ENCODE measurements around the gene UBL4B.

Gene UBL4B

DNA sequence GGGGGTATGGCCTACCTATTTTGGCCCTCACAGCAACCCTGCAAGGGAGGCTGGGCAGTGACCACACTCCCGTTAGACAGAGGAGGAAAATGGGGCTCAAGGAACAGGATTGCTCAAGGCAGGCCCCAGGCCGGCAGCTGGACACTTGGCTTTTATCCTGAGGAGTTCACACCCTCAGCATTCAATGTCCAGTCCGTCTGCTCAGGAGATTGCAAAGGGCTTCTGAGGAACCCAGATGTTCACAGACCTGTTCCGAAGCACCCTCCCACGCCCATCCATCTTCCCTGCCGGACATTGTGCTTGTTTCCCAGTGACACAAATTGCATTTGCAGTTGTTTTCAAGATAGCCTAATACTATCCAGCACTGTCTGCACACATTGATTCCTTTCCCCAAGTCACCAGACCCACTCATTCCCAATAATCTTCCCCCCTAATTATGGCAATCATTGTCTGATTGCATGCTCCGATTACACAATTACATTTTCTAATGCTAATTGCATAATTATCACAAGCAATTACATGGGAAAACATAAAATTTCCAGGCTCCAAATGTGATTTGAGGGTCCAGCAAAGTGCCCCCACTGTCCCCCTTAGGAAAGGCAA lies 4.3 kb upstream of the UBL4B start:
- in situ Hi-C loops (cut with MboI; ENCODE audit: low pct_unique_long_range_greater_than_20kb, low sequenced_read_pairs), result no loop called here
- no peak for DNase-seq

DNA sequence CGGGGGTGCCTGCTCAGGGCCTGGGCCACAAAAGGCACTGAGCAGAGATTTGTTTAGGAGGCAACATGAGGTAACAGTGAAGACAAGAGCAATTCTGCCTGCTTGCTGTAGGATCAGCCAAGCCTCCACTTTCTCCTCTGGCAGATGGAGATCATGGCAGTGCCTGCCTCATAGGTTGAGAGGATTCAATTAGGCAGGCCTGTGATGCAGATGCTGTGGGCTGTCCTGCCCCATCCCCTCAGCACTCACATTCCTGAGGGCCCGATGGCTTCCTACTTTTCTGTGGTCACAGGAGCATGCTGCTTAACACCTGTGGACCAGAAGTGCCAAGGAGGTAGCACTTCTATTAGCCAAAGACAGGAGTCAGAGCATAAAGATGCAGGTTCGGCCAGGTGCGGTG lies 1.2 kb upstream of the UBL4B start:
- in situ Hi-C loops (cut with MboI; ENCODE audit: low pct_unique_long_range_greater_than_20kb, low sequenced_read_pairs), result no loop called here
- no peak for DNase-seq

DNA sequence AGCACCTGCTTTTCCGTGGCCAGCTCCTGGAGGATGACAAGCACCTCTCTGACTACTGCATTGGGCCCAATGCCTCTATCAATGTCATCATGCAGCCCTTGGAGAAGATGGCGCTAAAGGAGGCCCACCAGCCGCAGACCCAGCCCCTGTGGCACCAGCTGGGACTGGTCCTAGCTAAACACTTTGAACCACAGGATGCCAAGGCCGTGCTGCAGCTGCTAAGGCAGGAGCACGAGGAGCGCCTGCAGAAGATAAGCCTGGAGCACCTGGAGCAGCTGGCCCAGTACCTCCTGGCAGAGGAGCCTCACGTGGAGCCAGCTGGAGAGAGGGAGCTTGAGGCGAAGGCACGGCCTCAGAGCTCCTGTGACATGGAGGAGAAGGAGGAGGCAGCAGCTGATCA lies 413 bp downstream of the UBL4B start:
- DNase-seq, result no peak
- in situ Hi-C loops (cut with MboI; ENCODE audit: low pct_unique_long_range_greater_than_20kb, low sequenced_read_pairs), result no loop called here

DNA sequence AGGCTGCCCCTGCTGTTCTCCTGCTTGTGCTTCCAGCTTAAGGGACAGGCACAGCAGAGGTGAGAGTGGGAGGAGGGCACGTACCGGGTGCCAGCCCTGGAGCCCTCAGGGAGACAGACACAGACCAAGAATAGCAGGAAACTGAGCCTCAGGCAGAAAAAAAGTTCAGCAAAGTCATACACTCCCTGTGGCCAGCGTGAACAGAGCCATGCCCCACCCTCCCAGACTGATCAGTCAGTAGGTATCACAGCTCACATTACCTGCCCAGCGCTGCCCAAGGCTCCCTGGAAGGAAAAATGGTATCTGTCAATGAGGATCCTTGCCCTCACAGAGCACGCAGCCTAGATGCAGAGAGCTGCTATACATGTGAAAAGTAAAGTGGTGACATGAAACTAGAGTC lies 1.3 kb downstream of the UBL4B start:
- in situ Hi-C loops (cut with MboI; ENCODE audit: low pct_unique_long_range_greater_than_20kb, low sequenced_read_pairs), result no loop called here
- no peak for DNase-seq

DNA sequence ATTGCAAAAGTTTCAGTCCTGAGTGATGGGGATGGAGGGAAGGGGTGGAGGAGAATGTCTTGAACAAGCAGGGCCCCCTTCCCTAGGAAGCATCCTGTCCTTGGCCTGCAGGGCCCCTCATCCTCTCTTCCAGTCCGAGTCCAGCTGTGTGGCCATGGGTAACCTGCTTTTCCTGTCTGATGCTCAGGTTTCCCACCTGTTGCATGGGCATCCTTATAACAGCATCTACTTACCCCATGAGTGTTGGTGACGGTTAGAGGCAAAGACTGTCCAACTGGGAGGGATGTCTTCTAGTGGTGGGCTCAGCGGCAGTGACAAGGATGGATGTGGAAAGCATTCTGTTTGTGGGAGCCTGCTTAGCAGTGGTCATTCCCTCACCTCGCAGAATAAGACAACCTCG lies 1.9 kb downstream of the UBL4B start:
- in situ Hi-C loops (cut with MboI; ENCODE audit: low pct_unique_long_range_greater_than_20kb, low sequenced_read_pairs), result no loop called here
- DNase-seq, result no peak

DNA sequence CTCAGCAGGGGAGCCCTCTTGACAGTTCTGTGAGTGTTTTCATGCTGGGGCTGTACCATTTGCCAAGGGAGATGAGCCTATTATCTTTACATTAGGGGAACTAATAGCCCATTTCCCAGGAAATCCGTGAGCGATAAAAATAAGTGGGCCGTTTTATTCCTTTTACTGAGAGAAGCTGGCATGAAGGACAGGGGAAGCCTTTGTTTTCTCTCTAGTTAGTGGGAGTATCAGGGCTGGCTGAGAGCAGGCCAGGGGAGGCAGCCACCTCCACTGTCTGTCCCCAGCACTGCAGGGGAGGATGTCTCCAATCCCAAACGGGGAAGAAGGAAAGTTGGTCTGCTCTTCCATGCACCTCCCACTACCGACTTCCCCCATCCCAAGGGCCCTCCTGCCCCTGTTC lies 2.5 kb downstream of the UBL4B start:
- no peak for DNase-seq
- in situ Hi-C loops (cut with MboI; ENCODE audit: low pct_unique_long_range_greater_than_20kb, low sequenced_read_pairs), result no loop called here

DNA sequence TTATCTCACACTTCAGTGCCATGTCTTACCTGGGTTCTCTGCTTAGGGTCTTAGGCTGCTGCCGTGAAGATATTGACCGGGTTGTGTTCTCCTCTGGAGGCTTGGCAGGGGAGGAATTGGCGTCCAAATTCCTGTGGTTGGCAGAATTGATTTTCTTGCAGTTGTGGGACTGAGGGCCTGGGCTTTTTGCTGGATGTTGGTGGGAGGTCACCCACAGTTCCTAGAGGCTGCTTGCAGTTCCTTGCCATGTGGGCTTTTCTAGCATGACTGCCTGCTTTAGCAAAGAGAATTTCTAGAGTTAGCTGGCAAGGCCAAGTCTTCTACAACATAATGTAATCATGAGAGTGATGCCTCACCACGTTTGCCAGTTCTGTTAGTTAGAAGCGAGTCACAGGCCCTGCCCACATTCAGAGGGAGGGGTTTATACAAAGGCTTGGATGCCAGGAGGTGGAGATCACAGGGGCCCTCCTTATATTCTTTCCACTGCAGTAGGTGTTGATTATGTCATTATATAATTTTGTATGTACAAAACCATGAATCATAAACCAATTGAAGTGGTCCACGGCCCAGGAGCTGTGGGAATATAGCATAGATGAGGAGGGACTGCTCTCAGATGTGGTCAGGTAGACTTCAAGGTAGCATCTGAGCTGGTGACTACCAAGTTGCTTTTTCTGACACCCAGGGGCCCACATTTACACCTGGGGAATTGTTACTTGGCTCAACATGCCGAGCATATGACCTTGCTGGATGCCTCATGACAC lies 6.6 kb downstream of the UBL4B start:
- DNase-seq, result no peak
- in situ Hi-C loops (cut with MboI; ENCODE audit: low pct_unique_long_range_greater_than_20kb, low sequenced_read_pairs), result no loop called here

DNA sequence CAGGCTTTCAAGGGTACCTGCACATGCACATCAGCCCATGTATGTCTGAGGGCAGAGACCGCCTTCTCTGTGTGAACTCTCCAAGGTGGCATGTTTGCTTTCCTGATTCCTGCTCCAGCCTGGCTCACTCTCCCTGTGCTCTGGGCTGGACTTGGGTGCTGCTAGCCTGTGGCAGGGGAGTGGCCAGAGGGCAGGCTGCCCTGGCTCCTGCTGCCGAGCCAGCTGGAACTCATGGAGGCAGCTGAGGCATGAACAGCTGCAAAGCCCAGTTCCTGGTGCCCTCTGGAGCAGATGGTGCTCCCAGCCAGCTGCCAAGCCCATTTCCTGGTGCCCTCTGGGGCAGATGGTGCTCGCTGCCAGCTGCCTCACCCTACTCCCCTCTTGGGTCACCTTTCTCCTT lies 7.6 kb downstream of the UBL4B start:
- no peak for DNase-seq
- in situ Hi-C loops (cut with MboI; ENCODE audit: low pct_unique_long_range_greater_than_20kb, low sequenced_read_pairs), result no loop called here

DNA sequence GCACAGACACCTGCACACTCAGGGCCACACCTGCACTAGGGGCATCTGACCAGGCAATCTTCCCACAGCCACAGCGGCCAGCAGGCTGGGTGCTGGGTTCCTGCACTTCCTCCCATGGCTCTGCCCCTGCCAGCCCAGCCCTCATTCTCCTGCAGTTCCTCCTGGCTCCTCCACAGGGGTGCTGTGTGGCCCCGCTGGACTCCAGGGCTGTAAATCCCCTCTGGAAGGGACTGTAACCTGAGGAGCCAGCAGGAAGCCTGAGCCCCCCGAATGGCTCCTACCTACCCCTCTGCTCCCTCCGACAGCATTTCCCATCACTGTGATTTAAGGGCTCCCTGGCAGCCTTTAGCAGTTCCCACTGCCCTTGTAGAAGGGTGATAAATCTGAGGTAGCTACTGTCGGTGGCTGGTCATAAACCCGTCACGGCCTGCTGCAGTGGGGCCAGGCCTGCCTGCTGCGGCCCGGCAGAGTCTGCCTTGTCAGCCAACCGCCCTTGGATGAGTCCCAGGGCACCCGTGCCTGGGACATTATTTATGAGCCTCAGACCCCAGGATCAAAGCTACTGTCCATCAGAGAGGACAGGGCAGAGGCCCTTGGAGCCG lies 8.8 kb downstream of the UBL4B start:
- DNase-seq, result no peak
- in situ Hi-C loops (cut with MboI; ENCODE audit: low pct_unique_long_range_greater_than_20kb, low sequenced_read_pairs), result no loop called here

DNA sequence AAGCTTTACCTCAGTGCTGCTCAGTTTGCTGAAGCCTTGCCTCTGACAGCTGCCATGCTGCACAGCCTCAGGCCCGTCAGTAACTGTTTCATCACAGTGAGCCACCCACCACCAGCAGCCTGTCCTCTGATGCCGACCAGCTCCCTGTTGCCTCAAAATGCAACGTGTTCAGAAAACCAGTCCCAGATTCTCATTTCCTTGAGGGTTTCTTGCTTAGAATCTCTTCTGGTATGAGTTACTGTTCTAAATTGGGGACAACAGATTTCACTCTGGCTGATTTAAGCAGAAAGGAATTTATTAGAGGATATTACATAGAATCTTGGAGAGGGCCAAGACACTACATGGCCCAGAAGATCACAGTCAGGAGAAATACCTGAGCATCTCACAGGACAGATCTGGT lies 11.0 kb downstream of the UBL4B start:
- no peak for DNase-seq
- in situ Hi-C loops (cut with MboI; ENCODE audit: low pct_unique_long_range_greater_than_20kb, low sequenced_read_pairs), result no loop called here

DNA sequence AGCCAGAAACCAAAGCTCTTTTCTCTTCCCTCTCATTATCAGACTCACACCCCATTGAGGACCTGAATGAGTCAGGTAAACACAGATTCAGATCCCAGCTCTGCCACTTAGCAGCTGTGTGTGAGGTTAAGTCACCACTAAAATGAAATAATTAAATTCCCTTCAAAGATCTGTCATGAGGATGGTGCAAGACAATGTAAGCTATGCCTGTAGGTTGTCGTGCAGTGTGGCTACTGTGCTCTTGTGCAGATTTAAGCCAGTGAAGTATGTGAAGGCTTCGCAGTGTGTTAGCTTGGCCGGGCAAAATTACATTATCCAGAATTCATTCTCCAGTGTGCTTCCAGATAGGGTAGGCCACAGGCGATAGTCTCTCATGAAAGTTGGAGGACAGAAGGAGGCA lies 13.6 kb downstream of the UBL4B start:
- in situ Hi-C loops (cut with MboI; ENCODE audit: low pct_unique_long_range_greater_than_20kb, low sequenced_read_pairs), result no loop called here
- DNase-seq, result no peak

DNA sequence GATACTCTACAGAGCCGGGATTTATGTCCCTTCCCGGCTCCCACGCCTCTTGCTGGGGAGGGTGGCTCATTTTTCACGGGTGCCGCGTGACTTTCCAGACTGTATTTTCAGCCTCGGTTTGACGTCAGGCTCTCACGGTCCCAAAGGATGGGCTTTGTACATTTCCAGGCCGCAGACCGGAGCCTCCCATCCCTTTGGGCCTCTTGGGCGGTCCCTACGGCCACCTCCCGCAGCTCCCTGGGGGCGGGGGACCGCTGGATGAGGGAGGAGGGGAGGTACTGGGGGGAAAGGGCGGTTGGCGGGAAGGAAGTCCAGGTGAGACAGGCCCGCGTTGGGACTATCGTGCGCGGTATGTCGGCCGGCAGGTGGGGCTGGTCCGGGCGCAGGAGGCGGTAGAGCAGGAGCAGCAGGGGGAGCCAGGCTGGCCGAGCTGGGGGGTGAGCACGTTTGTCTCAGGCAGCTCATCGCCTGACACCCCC lies 17.9 kb downstream of the UBL4B start:
- in situ Hi-C loops (cut with MboI; ENCODE audit: low pct_unique_long_range_greater_than_20kb, low sequenced_read_pairs), result no loop called here
- no peak for DNase-seq

DNA sequence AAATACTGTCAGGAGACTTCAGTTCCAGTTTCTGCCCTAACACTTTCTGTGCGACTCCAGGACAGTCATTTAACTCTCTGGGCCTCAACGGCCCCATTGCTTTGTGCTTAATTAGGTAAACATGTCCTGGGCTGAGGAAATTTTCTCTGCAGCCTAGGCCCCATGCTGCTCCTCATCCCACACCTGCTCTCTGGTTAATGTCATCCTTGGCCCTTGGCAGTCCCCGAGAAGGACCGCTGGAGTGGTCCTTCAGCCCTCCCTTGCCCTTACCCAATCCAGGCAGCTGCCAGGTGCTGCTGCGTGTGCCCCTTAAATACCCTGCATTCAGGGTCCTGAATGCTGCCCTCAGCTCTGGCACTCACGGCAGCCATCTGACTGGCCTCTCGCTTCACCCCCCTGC lies 18.7 kb downstream of the UBL4B start:
- in situ Hi-C loops (cut with MboI; ENCODE audit: low pct_unique_long_range_greater_than_20kb, low sequenced_read_pairs), result no loop called here
- no peak for DNase-seq

DNA sequence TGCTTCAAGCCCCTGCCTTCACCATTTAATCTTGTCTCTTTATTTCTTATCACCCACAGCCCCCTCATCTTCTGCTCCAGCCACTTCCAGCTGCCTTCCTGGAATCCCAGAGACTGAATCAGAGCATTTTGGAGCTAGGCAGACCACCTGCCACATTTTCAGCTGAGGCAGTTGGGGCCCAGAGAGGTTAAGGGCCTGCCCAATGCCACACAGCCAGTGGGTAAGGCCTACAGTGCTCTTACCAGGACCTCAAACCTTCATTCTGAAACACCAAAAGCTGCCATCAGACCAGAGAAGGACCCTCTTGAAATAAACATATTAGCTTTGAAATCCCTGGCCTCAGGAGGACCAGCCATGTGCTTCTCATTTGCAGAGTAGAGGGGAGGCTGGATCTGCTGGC lies 20.4 kb downstream of the UBL4B start:
- DNase-seq, result no peak
- in situ Hi-C loops (cut with MboI; ENCODE audit: low pct_unique_long_range_greater_than_20kb, low sequenced_read_pairs), result no loop called here

DNA sequence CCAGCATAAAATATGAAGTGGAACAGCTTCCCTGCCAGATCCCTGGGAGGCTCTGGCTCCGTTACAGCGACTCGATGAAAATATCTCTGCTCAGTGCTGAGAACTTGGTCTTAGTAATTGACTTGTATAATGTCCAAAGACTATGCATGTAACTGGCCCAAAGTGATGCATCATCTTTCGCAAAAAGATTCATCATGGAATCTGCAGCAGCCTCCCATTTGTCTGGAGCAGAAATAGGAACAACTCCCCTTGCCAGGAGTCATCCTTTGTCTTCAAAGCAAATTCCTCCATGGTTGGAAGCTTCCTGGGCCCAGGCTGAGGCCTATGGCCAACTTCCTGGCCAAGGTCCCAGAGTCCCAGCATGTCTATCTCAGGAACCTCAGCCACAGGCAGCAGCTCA lies 21.2 kb downstream of the UBL4B start:
- no peak for DNase-seq
- in situ Hi-C loops (cut with MboI; ENCODE audit: low pct_unique_long_range_greater_than_20kb, low sequenced_read_pairs), result no loop called here

DNA sequence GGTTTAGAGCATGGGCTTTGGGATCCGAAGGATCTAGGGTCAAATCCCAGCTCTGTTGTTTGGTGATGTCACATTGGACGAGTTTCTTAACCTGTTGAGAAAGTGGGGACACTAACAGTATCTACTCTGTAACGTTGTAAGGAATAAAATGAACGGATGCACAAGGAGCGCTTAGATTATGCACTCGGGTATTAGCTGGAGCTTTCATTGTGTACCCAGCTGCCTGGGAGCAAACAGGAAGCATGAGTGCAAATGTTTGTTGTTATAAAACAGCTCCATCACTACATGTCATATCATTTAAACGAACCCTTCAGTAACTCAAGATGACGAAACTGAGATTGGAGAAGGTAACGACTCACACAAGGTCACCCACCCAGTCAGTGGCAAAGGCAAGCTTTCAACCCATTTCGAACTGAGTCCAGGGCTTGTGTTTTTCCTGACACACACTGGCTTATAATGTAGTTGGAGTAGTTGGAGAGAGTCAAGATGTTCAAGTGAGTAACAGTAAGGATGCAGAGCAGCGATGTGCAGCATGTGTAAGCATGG lies 21.9 kb downstream of the UBL4B start:
- DNase-seq, result no peak
- in situ Hi-C loops (cut with MboI; ENCODE audit: low pct_unique_long_range_greater_than_20kb, low sequenced_read_pairs), result no loop called here

DNA sequence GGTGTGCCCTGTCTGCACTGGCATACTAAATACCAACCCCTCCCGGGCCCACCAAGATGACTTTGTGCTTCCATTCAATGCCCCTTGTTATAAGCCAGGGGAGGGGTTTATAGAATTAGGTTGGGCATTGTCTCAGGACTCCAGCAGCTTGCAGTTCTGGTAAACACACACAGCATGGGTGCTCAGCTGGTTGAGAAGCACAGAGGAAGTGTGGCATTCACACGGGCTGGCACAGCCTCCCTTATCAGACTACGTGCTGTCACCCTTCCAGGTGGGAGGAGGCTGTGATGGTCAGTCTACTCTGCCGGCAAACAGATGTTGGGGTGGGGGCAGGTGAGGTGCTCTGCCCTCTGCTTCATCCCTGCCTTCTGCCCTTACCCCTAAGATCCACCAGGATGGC lies 23.0 kb downstream of the UBL4B start:
- no peak for DNase-seq
- in situ Hi-C loops (cut with MboI; ENCODE audit: low pct_unique_long_range_greater_than_20kb, low sequenced_read_pairs), result no loop called here

DNA sequence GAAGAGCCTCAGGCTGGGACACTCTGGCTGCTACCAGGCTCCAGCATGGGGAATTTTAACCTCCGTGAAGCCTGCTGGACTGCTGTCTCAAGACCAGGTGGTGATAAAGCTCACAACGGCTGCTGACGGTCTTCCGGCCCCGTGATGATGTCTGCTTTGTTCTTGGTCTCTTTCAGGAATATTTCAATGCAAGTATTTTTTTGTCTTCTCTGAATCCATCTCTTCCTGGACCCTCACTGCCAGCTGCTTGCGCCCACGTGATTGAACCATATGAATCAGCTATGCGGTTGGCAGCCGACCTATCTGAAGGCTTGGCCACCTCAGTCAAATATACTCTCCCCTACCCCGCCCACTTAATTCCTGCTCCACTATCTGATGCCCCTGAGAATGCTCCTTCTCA lies 23.4 kb downstream of the UBL4B start:
- no peak for DNase-seq
- in situ Hi-C loops (cut with MboI; ENCODE audit: low pct_unique_long_range_greater_than_20kb, low sequenced_read_pairs), result no loop called here

DNA sequence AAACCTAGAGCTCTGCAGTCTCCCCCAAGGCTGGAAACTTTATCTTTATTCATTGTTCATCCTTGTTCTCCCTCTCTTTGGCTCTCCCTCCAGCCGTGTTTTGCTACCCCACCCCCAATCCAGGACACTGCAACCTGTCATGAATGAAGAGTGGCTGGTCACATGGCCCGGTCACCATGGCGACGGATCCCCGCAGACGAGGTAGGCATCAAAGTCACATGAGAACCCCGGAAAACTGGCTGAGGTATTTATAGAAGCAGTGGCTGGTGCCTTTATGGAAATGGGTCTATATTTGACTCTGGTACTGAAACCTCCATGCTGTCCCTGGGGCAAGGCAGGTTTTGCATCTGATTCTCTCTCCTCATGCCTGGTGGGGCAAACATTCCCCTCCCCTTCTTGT lies 24.7 kb downstream of the UBL4B start:
- in situ Hi-C loops (cut with MboI; ENCODE audit: low pct_unique_long_range_greater_than_20kb, low sequenced_read_pairs), result no loop called here

DNA sequence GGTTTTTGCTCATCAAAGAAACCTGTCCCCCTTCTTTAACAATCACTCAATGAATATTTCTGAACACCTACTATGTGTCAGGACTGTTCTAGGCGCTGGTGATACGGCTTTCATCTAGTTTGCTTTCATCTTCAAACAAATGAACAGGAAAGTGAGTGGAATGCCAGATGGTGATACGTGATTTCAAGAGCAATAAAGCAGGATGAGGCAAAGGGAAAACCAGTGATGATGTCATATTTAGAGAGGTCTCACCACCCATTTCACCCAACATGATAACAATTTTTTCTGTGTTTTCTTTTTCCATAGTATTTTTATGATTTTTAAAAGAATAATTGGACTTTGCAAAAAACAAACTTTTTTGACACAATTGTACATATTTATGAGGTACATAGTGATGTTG lies 26.7 kb downstream of the UBL4B start:
- in situ Hi-C loops (cut with MboI; ENCODE audit: low pct_unique_long_range_greater_than_20kb, low sequenced_read_pairs), result no loop called here
- no peak for DNase-seq

More for the DNA sequence above, 24.7 kb downstream of the UBL4B start:
- DNase-seq, result no peak
